Motor neuron (in vitro differentiated cells): Measurements from ENCODE around the gene KRTAP17-1. TPM values are rescaled to one million over a fixed set of nuclear protein-coding genes. Genes with fewer than 3 reads are reported as not detected.
A peak's percentile ranks its signal among the peaks of the same experiment; 100 is the strongest.

Experiments used
- ATAC-seq, 8 experiments: fragments of 200-7000 bp; cut with Tn5 transposase; replicated peaks in 6 of 8; 2 replicates each; pipeline ENCODE4 v1.8.0; 2021; ENCODE audit warnings: mild to moderate bottlenecking in 8 of 8, moderate library complexity in 8 of 8
- H3K27ac ChIP-seq, 2 donors: fragments of 250-450 bp; sonication (Bioruptor Pico); 2 replicates each; pipeline ENCODE4 v1.9.0; 2021; ENCODE audit warnings: antibody characterized with exemption in 2 of 2, mild to moderate bottlenecking in 2 of 2, moderate library complexity in 1 of 2
- H3K4me1 ChIP-seq, 2 donors: fragments of 250-450 bp; sonication (Bioruptor Pico); replicated peaks in 1 of 2; 2 replicates each; pipeline ENCODE4 v1.6.1; 2021; ENCODE audit warnings: antibody characterized with exemption in 2 of 2, mild to moderate bottlenecking in 2 of 2, moderate library complexity in 1 of 2
- H3K4me3 ChIP-seq, 5 donors: fragments of 250-450 bp; sonication (Bioruptor Pico); 2 replicates each; pipeline ENCODE4 v1.9.0; 2021; ENCODE audit warnings: antibody characterized with exemption in 5 of 5, mild to moderate bottlenecking in 5 of 5, moderate library complexity in 4 of 5
- WGBS, 10 experiments: fragments of 450-650 bp; shearing (Covaris generic); methylation state at CpG; one replicate each; pipeline ENCODE4 v1.0.0; 2022; 5-methylcytosine and 5-hydroxymethylcytosine counted together
- in situ Hi-C, 9 experiments: fragments of 400-800 bp; cut with MboI; loops; one replicate each; pipeline ENCODE4 v1.15.0; 2021; ENCODE audit warnings: low sequenced_read_pairs in 9 of 9, low pct_unique_long_range_greater_than_20kb in 2 of 9; ENCODE audit not compliant: unreplicated experiment in 9 of 9
- total RNA-seq, 8 experiments: library from RNA; unstranded; fragments of 300-600 nt; gene quantifications; 2 replicates each; pipeline versions ENCODE4 v1.2.3 to v1.2.4, GENCODE V29; 2022

Gene KRTAP17-1
- total RNA-seq, 8 experiments from 2014 or later: 0.57 TPM; not detected in 7

DNA sequence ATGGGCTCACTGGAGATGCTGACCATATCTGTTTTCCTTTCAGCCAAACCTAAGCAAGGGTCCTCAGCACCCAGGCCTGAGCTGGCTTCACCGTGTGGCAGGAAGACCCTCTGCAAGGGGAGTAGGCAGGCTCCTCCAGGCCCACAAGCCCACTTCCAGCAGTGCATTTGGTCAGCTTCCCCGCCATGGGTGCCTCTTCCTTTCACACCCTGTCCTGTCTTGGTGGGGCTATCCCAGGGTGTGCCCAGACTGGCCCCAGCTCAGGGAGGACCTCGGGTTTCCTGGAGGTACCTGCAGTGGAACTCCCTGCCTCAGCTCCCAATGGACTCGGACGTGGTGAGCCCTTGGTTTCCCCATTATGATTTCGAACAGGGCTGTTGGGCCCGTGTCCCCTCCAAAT is 12.7 kb upstream of the KRTAP17-1 start:
- no peaks in the 10 kb centered on the region for H3K4me1 ChIP-seq
- H3K27ac ChIP-seq: no peak overlapping the region
- WGBS, 10 experiments: 40 to 100% (median 70%) methylated on average over 1 to 2 of the region's 7 CpGs; no CpG with 5 or more reads in 6 of the 10 experiments
- H3K4me3 ChIP-seq: no peak overlapping the region
- in situ Hi-C loops: loop anchor here in 2 of 9 experiments (10.0 to 25.0 kb wide), 3 partner anchors 184 to 423 kb away; partner anchors contain the start of genes KRT13 (in 1 of the 2) and KRT15 (in 1 of the 2)
- ATAC-seq: no peak

DNA sequence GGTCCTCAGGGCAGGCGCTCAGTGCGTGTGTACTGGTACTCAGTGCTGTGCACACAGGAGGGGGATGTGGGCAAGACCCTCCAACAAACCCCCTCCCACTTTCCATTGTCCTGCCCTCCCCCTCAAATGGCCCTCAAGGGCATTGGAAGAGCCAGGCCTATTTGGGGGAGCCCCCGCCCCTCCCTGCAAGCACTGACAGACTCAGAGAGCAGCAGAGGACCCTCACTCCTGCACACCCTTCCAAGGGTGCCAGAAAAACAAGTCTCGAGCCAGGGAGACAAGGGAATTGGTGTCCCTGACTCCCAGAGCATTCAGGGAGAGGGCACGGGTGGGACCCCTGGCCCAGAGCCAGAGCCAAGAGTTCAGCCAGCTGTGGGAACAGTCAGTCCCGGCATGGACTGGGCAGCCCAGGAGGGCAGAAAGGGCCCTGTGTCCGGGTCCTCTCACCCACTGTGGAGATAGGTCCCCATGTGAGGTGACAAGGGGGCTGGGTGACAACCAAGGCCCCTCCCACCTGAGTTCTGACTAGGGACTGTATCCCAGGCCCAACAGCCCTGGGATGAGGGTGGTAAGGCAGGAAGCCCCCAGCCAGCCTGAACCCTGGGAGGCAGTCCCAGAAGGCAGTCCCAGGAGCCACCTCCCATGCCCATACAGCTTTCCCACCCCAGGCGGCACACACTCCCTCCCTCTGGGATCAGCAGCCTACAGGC is 12.1 kb upstream of the KRTAP17-1 start:
- Histone ChIP-seq H3K4me1 (no peaks in the 10 kb centered on the region), H3K27ac (no peak overlapping the region), H3K4me3 (no peak overlapping the region)
- in situ Hi-C loops: loop anchor here in 2 of 9 experiments (10.0 to 25.0 kb wide), 3 partner anchors 185 to 423 kb away; partner anchors contain the start of genes KRT13 (in 1 of the 2) and KRT15 (in 1 of the 2)
- 90 to 100% (median 96%) methylated on average over 1 to 4 of the region's 8 CpGs; no CpG with 5 or more reads in 6 of the 10 experiments for WGBS, 10 experiments
- ATAC-seq: no peak

DNA sequence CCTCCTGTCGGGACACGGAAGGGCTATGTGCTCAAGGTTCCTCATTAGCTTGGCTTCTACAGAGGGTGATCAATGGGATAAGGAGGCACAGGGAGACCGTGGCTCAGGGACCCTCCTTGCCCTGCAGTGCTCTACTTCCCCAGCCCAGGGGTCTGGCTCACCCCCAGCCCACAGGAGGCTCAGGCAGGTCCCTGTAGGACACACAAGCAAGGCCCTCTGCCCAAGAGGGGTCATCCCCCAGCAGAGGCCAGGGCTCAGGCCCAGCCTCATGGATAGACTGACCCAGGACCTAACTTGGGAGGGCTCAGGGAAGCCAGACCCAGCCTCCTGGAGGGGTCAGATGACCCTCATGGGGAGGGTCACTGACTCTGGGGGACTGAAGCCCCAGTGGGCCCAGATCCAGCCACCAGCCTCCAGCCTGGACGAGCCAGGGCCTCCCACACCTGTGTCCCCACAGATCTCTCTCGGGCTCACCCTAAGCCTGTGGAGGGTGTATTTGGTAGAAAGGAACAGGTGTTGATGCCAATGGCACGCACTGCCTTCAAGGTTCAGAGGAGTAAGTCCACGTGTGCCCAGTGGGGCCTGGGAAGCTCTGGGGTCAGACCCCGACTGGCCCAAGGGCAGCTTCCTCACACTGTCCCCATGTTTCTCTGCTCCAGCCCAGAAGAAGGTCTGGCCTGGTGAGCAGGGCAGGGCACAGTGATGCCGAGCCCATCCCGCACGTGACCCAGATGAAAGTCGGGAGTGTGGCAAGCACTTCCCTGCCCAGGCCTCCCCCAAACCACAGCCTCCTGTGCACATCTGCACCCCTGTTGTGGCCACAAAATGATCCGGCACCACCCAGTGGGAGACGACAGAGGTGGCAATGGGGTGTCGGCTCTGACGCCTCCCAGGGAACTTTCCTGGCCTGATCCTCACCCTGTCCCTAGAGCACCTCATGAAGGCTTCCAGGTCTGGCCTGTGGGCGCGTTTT is 10.9 kb upstream of the KRTAP17-1 start:
- no peak overlapping the region for H3K4me3 ChIP-seq
- WGBS, 10 experiments: 70 to 81% methylated on average over 2 to 5 of the region's 18 CpGs; no CpG with 5 or more reads in 8 of the 10 experiments
- in situ Hi-C loops: loop anchor here in 2 of 9 experiments (10.0 to 25.0 kb wide), 3 partner anchors 186 to 422 kb away; partner anchors contain the start of genes KRT13 (in 1 of the 2) and KRT15 (in 1 of the 2)
- no peak for ATAC-seq
- no peaks in the 10 kb centered on the region for H3K4me1 ChIP-seq
- H3K27ac ChIP-seq: no peak overlapping the region

DNA sequence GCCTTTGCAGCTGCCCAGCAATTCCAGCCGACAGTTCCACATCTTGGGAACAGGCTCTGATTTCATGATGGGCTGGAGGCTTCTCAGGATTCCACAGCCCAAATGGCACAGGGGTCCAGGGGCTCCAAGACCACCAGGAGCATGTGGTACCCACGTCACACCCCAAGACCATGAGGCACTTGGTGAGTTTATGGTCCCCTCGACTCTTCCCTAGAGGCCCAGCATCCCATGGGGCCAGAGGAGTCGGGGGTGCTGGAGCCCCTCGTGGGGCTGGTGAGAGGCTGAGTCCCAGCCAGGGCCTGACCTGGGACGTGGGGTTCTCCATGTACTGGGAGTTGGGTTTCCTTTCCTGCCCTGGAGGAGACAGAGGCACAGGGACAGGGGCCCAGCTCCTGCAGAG is 10.1 kb upstream of the KRTAP17-1 start:
- Histone ChIP-seq H3K4me3 (no peak overlapping the region), H3K4me1 (no peaks in the 10 kb centered on the region), H3K27ac (no peak overlapping the region)
- WGBS, 10 experiments: no CpG with 5 or more reads among the region's 6 CpGs
- in situ Hi-C loops: loop anchor here in 2 of 9 experiments (10.0 to 25.0 kb wide), 3 partner anchors 187 to 421 kb away; partner anchors contain the start of genes KRT13 (in 1 of the 2) and KRT15 (in 1 of the 2)
- ATAC-seq: no peak

DNA sequence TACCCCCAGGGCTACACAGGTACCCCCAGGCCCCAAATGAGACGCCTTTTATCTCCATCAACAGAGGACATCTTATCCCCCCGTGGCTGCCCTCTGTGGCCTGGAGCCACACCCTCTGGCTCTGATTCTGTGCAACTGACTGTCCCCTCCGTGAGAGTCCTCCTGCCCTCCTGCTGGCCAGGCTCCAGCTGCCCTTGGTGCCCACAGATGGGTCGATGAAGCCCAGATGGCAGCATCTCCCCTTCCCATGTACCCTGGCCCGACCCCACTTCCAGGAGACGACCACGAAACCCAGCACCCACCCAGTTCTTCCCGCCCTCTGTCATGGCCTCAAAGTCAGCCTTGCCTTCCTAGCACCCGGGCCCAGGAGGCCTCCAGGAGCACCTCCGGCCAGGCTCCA is 9.6 kb upstream of the KRTAP17-1 start:
- no peak overlapping the region for H3K4me3 ChIP-seq
- no peak overlapping the region for H3K27ac ChIP-seq
- WGBS, 10 experiments: 80% methylated on average over 1 of the region's 10 CpGs; no CpG with 5 or more reads in 9 of the 10 experiments
- in situ Hi-C loops: loop anchor here in 2 of 9 experiments (10.0 to 25.0 kb wide), 3 partner anchors 187 to 420 kb away; partner anchors contain the start of genes KRT13 (in 1 of the 2) and KRT15 (in 1 of the 2)
- no peaks in the 10 kb centered on the region for H3K4me1 ChIP-seq
- no peak for ATAC-seq

DNA sequence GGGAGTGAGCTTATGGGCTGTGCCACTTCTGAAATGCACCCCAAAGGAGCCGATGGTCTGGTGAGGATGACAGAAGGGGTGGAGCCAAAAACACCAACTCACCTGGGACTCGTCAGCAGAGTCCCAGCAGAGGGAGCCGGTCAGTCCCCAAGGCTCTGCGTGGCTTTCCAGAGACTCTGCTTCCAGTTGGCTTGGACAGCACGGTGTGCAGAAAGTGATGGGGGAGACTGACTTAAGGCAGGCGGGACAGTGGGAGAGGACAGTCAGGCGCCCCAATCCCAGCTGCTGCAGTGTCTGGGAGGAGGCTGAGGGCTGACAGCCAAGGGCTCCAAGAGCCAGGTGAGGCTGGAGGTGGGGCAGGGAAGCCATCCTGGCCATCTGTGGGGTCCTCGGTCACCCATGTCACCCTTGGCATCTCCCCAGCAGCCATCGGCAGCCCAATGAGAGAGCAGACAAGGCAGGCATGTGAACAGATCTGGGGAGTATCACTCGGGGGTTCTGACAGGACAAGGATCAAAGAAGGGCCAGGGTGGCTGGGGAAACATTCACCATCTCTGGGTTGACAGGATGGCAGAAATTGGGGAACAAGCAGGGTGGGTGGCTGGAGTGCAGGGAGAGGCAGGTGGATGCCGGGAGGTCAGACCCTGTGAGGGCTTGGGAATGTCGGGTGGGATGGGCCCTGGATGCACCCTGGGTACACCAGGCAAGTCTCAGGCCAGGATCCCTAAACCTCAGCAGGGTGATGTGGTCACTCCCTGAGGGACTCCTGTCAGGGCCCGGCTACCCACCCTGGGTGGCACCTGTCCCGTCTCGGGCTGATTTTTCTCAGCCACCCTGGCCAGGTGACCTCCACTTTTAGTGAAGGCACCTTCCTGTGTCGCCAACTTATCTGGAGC is 8.9 kb upstream of the KRTAP17-1 start:
- WGBS, 10 experiments: 40 to 100% (median 72%) methylated on average over 1 to 7 of the region's 16 CpGs; no CpG with 5 or more reads in 4 of the 10 experiments

DNA sequence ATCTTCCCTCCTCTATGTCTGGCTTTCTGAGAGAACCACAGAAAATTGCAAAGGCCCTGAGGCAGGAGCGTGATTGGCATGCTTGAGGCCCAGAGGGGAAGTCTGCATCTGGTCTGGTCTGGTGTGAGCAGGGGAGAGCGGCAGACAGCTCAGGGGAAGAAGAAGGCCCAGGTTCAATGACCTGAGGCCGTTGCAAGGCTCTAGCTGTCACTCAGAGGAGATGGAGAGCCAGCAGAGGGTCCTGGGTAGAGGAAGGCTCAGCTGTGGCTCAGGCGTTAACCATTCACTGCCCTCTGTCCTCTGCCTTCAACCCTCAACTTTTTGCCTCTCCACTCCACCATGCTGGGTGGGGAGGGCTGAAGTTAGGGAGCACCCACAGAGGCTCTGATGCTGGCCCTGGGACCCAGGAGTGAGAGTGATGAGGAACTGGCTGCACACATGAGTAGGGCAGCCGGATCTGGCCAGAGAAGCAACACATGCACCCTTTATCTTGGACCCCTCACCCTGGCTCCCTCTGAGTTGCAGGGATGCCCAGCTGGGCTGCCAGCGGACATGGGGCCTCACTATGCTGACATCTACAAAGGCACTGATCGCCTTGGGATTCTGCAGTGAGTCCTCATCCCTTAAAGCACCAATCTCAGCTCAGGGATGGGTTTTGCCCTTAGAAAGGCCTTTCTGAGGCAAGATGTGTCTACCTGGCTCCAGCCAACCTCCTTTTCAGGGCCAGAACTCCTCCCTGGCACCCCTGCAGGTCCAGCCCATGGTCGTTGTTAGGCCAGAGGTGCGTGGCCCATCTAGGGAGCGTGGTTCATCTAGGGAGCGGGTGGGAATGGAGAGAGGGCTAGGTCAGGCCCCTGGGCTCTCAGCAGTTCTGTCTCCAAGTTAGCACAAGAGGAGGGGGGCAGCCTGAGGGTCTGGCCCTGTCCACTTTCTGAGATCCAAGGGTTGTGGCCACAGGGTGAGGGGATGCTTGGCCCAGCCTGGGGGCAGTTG is 7.7 kb upstream of the KRTAP17-1 start:
- in situ Hi-C loops: loop anchor here in 3 of 9 experiments (10.0 to 25.0 kb wide), 3 partner anchors 408 to 418 kb away; no protein-coding TSS in a partner anchor
- Histone ChIP-seq H3K4me3 (no peak overlapping the region), H3K4me1 (no peaks in the 10 kb centered on the region), H3K27ac (no peak overlapping the region)
- 40 to 100% (median 67%) methylated on average over 1 to 6 of the region's 11 CpGs; no CpG with 5 or more reads in 3 of the 10 experiments for WGBS, 10 experiments
- ATAC-seq: no peak

More for the DNA sequence above, 8.9 kb upstream of the KRTAP17-1 start:
- no peak overlapping the region for H3K27ac ChIP-seq
- peak in 1 of 8 experiments; percentile 36 for ATAC-seq
- in situ Hi-C loops: loop anchor here in 3 of 9 experiments (10.0 to 25.0 kb wide), 4 partner anchors 188 to 420 kb away; partner anchors contain the start of genes KRT13 (in 1 of the 3) and KRT15 (in 1 of the 3)
- no peaks in the 10 kb centered on the region for H3K4me1 ChIP-seq
- H3K4me3 ChIP-seq: no peak overlapping the region

DNA sequence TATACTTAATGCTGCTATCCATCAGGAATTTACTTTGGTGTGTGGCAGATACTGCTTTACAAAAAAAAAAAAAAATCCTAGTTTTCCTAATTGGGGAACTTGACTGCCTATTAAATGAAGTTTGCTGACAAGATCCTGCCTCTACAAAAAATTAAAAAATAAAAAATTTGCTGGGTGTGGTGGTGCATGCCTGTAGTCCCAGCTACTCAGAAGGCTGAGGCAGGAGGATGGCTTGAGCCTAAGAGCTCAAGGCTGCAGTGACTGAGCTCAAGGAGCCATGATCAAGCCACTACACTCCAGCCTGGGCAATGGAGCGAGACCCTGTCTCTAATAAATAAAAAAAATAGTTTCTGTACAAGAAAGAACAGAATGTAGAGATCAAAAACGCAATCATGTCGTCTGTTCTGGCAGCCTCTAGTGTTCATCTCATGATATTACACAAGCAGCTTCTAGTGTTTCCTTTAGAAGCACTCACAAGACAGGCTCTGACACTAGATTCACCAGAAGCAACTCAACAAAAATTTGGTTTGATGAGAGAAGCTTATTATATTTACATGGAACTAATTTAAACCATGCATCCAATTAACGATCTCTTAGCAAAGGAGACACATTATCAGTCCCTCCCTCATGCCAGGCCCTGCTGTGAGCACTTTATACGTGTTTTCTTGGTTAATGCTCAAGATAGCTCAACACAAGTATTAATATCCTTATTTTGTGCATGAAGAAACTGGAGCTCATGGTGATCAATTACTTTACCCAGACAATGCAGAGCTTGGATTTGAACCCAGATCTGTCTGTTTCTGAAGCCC is 6.8 kb upstream of the KRTAP17-1 start:
- Histone ChIP-seq H3K4me1 (no peaks in the 10 kb centered on the region), H3K4me3 (no peak overlapping the region), H3K27ac (no peak overlapping the region)
- WGBS, 10 experiments: 0 to 100% (median 50%) methylated on average over 1 to 5 of the region's 5 CpGs
- in situ Hi-C loops: loop anchor here in 3 of 9 experiments (10.0 to 25.0 kb wide), 3 partner anchors 407 to 417 kb away; no protein-coding TSS in a partner anchor
- peak in 4 of 8 experiments; percentile 46 to 83 (median 68) for ATAC-seq

DNA sequence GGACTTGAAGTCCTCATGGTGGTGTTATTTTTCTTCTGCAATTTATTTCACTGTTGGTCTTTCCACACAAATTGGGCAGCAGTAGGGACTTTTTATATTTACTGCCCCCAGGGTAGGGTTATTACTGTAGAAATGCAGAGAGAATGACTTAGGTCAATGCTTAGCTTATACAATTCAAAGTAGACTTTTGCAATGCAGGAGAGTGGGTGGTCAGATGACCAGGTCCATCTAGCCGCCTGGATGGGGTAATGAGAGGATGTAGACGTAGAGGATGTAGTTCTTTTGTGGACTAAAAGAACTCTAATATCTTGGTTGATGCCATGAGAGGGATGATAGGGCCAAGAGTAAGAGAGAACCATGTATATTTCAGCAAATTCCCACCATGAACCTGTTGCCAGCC is 2.7 kb upstream of the KRTAP17-1 start:
- H3K4me1 ChIP-seq: no peaks in the 10 kb centered on the region
- no peak overlapping the region for H3K27ac ChIP-seq
- ATAC-seq: peak in 3 of 8 experiments; percentile 46 to 81 (median 77)
- in situ Hi-C loops: loop anchor here in 1 of 9 experiments (25.0 kb wide), 1 partner anchor 406 kb away; no protein-coding TSS in a partner anchor
- WGBS, 10 experiments: 20 to 83% (median 40%) methylated on average over 1 to 2 of the region's 2 CpGs; no CpG with 5 or more reads in 7 of the 10 experiments
- no peak overlapping the region for H3K4me3 ChIP-seq

DNA sequence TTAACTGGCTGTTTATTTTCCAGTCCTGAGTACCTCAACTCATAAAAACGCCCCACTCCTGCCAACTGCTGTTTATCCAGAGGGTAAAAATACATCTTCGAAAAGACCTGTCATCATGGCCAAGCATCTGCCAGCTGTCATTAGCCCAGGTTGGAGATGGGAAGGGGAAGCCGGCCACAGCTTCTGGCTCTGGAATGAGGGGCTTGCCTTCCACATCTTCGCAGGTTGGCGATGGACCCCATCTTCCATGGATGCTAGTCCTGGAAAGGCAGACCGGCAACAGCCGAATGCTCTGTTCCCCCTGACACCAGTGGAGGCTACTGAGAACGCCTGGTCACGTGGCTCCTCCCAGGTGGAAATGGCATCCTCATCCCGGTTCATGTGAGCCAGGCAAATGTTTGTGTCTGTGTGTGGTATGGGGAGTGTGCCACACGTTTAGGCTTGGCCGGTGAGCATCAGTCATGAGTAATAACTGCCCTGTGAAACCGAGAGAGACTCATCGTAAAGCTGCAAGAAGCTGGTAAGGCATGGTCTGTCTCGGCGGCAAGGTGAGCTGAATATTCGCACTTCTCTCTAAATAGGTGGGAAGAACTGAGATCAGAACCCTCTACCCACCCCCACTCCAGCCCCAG is 420 bp upstream of the KRTAP17-1 start:
- no peak for ATAC-seq
- H3K4me3 ChIP-seq: no peak overlapping the region
- no peaks in the 10 kb centered on the region for H3K4me1 ChIP-seq
- H3K27ac ChIP-seq: no peak overlapping the region
- WGBS, 10 experiments: 0 to 89% (median 76%) methylated on average over 1 to 12 of the region's 17 CpGs
- in situ Hi-C loops: loop anchor here in 1 of 9 experiments (25.0 kb wide), 1 partner anchor 404 kb away; no protein-coding TSS in a partner anchor
